ENCODE measurements around the gene HPS1.
A peak's percentile ranks its signal among the peaks of the same experiment; 100 is the strongest.

The HPS1 gene

GRCh38 chr10:98431016-98431415, 15.7 kb downstream of the HPS1 start:
- DNase-seq (ENCODE audit: low read depth) = no peak

GRCh38 chr10:98430427-98430826, 16.3 kb downstream of the HPS1 start:
- DNase-seq (ENCODE audit: low read depth) = no peak

DNA sequence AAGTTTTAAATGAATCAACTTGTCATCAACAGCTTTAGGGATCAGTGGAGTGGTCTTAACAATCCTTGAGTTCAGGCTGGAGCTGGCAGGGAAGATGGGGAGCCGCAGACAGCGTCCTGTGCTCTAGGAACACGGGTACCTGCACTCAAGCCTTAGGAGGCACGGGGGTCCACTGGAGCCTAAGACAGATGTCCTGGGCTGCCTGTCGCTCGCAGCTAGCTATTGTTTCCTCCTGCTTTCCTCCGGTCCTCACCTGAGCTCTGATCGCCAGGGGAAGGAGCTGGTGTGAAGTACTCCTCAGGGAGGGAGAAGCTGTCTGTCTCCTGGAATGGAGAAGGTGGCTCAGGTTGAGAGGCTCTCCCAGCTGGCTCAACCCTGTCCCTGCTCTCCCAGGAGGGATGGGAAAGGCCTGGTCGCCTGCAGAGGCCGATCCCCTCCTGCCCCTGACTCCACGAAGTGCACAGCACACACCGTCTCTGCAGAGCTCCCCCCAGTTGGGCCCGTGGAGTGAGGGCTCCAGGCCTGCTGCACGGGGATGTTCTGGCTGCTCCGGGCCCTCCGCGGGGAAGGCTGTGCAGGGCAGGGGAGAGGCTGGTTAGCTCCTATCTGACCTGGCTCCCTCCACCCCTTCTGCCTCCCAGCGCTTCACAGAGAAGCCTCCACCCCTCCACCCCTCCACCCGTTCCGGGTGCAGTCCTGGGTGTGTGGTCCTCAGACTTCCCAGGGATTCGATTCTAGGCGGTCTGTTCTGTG, 17.2 kb downstream of the HPS1 start:
- no peak for DNase-seq (ENCODE audit: low read depth)

DNA sequence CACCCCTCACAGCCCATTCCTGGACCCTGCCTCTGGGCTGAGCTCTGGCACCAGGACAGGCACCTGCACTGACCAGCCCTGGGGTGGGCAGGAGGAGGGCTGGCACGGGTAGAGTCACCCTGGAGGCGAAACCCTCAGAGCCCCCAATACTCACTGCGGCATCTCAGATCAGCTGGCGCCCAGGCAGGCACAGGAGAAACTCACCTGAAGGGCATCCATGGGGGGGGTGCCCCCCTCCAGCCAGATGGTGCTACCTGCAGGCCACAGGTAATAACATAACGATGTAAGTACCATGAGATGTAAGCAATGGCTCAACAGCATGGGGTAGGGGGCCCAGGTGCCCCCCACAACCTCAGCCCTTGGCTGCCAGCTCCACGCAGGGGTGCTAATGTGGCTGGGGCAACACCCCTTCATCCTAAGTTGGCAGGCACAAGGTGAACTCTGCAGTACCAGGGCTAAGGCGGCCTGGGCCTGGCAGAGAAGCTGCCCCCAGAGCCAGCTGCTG, 19.7 kb downstream of the HPS1 start:
- no peak for DNase-seq (ENCODE audit: low read depth)

DNA sequence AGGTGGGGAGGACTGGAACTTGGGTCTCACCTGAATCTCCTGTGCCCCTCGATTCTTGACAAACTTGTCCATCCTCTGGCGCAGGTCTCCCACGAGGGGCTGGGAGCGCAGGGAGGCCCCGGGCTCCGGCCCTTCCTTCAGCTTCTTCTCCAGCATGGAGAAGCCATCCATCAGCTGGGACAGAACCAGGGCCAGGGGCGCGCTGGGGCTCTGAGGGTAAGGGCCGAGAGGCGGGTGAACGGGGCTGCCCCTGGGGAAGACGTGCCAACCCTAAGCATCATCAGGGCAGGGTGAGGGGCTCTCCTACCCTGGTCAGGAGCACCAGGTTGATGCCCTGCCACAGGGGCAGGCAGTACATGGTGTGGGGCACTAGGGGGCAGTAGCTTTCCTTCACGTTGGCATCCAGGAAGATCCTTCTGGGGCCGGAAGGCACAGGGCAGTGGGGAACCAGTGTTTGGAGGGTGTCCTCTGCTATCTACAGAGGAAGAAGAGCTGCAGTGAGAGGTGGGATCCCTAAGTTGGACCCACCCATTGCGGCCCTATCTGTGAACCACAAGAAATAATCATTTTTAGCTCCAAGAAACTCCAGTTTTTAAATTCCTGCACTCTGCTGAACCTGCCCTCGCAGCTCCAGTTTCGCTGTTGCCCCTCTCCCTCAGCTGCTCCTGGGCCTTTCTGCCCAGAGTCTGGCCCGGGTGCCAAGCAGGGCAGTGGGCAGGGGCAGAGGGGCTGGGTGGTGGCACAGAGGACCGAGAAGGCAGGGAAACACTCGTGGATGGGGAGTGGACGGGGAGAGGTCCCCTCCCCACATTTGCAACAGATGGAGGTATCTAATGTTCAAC, 21.0 kb downstream of the HPS1 start:
- DNase-seq (ENCODE audit: low read depth) = peak; percentile 16

DNA sequence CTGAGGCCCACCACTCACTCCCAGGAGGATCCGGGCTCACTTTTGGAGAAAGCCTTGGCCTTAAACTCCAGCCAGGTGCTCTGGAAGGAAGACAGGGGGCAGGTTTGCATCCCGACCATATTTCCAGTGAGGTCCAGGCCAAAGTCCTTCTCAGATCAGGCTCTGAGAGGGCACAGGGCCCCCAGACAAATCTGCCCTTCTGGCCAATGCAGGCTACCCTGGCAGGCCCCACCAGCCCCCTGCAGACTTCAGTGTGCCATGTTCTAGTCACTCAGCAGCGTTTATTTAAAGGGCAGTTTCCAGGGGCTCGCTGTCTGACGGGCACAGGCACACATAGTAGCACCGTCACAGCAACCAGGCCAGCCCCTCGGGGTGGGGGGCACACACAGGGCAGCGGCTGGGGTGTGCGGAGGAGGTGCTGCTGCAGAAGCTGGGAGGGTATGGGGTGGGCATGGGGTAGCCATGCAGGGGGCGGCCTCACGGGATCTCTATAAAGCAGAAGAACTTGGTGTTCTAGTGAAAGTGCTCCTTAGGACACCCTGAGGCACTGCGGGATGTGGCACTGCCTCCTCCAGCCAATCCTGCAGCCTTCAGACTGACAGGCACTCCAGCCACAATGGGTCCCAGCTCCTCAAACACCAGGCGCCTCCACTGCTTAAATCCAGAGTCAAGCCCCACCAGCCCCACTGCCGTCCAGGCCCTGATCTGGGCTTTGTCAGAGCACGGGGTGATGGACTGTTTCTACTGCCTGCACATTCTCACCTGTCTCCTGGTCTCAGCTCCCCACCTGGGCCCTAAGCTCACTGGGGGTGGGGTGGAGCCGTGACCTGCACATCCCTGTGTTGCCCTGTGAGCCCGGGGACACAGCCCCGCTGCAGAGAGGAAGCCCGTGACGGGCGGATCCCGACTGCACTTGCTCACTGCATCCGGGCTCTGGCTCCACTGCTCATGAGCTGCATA, 22.2 kb downstream of the HPS1 start:
- no peak for DNase-seq (ENCODE audit: low read depth)

GRCh38 chr10:98423691-98424120, 23.0 kb downstream of the HPS1 start:
- no peak for DNase-seq (ENCODE audit: low read depth)

DNA sequence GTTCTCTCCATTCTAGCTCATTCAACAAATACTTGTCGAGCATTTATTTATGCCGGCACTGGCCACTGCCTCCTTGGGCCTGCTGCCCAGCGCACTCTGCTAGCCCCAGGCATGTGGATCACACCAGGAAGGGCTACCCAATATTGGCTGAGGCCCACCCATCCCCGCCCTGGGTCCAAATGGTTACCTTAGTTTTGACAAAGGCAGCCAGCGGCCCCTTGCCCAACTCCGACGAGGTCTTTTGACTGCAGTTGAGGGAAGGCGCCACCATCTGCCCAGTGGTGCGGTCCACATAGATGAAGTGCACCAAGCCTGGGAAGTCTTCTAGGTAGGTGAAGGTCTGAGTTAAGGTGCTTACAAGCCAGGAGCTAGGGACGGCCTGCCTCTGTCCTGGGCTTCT, 24.6 kb downstream of the HPS1 start:
- DNase-seq (ENCODE audit: low read depth) = no peak

GRCh38 chr10:98420786-98421185, 25.9 kb downstream of the HPS1 start:
- no peak for DNase-seq (ENCODE audit: low read depth)

DNA sequence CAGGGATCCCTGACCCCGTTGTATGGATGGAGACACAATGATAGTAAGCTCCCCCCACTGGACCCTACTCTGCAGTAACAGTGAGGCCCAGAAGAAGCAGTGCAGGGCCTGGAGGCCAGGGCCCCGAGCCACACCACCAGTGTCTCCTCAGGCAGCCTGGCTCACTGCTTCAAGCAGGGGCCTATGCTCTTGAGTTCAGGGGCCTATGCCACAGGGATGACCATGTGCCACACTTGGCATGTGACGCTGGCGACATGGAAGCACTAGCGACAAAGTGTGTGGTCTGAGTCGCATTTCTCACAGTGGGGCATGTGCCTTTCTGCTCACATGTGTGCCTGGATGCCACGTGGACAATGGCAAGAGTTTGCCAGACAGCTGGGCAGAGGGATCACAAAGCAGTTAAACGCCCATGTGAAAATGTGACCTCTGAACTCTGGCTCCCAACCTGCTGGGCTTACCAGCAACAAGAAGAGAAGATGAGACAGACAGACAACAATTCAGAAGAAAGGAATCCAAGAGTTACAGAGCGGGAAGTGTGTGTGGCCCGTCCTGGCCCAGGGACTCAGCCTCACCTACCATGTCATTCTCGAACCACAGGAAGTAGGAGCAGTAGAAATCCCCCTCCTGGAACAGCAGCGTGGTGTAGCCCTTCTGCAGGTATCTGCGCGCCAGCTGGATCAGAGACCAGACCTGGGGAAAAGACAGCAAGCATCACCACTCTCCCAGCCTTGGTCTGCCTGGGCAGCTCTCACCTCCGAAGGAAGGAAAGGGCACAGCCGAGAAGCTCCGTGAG, 27.1 kb downstream of the HPS1 start:
- DNase-seq (ENCODE audit: low read depth) = no peak

GRCh38 chr10:98418665-98419468, 27.9 kb downstream of the HPS1 start:
- no peak for DNase-seq (ENCODE audit: low read depth)

GRCh38 chr10:98417973-98418664, 28.6 kb downstream of the HPS1 start:
- no peak for DNase-seq (ENCODE audit: low read depth)

DNA sequence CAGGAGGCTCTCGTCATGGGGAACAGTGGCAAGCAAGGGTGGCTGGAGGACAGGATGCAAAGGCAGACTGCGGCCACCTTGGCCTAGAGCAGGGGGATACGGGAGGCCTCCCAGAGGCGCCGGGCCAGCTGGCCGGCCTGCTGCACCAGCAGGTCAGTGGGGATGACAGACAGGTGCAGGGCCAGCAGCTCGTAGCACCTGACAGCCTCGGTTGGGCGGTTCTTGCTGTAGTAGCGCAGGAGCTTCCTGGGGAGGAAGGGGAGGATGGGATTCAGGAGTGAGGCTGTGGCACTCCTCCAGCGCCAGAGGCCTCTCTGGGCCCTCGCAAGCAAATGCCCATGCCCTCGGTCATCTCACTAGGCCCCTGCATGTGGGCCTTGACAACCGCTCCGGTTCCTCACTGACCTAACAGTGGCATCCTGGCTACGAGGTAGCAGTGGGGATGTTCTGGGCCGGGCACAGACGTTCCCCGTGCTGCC, 29.2 kb downstream of the HPS1 start:
- DNase-seq (ENCODE audit: low read depth) = no peak

DNA sequence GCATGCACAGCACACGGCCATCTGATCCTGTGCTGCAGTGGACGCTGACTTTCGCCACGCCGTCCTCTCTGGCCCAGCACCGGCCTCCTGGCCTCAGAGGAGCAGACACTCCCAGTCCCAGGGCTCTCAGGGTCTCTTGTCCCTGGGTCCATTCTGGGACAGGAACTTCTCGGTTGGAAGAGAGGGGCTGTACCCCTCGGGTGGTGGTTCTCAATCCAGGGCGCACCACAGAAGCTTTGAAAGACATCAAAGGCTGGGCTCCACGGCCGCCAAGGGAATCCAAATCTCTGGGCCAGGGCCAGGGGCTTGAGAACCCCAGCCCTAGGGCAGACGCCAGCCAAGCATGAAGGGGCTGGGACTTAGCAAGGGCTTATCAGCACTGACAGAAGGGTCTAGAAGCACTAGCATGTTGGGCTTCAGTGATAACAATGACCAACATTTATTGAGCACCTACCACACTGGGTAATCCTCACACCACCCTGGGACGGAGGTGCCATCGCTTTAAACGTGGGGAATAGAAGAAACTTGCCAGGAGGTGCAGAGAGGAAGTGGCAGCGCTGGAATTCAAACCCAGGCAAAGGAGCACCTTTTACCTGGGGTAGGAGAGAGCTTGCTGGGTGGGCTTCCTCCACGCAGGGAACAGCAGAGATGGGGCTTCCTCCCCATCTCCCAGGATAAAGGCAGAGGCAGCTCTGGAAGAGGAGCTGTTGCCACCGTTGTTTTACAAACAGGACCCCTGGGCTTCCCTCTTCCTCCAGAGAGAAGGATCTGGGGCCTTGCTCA, 29.9 kb downstream of the HPS1 start:
- DNase-seq (ENCODE audit: low read depth) = no peak

DNA sequence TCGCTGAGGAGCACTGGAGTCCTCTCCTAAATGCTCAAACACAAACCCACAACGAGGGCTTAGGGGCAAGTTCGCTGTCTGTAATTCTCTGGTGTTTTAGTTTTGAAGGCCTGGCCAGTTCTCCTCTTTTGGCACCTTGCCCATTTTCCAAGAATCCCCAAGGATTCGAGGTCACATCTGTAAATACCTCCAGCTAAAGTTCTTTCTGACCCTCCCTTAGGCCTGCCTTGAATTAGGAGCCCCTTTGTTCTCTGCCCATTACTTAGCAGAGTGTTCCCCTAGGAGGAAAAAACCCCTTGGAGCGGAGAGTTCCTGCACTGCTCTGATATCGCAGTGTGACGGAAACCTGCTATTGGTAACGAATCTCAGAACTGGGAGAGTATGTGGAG, 31.0 kb downstream of the HPS1 start:
- no peak for DNase-seq (ENCODE audit: low read depth)

GRCh38 chr10:98414932-98415730, 31.6 kb downstream of the HPS1 start, which contains the start of gene PYROXD2:
Gene PYROXD2 (minus strand): TSS chr10:98415182. CDS start chr10:98415135, 47 bp downstream.
- peak; percentile 26 for DNase-seq (ENCODE audit: low read depth)

DNA sequence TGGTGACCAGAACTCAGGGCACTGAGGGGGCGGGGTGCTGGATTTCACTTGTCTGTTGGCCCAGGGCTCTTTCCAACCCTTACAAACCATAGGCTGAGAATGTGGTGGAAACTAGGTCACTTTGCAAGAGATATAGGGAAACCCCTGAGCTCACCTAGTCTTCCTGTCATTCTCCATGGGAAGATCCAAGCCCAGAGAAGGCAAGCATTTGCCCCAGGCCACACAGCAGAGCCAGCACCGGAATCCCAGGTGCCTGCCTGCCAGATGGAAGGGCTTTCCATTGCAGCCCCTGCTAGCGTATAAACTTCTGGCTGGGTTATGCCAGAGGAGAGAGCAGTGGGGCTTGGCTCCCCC, 32.2 kb downstream of the HPS1 start:
- DNase-seq (ENCODE audit: low read depth) = no peak

GRCh38 chr10:98411768-98412167, 35.0 kb downstream of the HPS1 start:
- DNase-seq (ENCODE audit: low read depth) = no peak
